Lower leg skin (tissue), 3 donors: Measurements from ENCODE around the gene PDSS1.

Experiments used
- CTCF ChIP-seq, 3 donors: fragments of 450-650 bp; IDR thresholded peaks; one replicate each; pipeline ENCODE4 v1.5.1; 2016; ENCODE audit warnings: antibody characterized with exemption in 3 of 3, mild to moderate bottlenecking in 3 of 3, moderate library complexity in 2 of 3
- POLR2A ChIP-seq, 2 donors: fragments of 450-650 bp; IDR thresholded peaks; one replicate each; pipeline ENCODE4 v1.6.1; 2016 to 2017; ENCODE audit warnings: antibody characterized with exemption in 2 of 2, mild to moderate bottlenecking in 1 of 2, moderate library complexity in 1 of 2

DNA sequence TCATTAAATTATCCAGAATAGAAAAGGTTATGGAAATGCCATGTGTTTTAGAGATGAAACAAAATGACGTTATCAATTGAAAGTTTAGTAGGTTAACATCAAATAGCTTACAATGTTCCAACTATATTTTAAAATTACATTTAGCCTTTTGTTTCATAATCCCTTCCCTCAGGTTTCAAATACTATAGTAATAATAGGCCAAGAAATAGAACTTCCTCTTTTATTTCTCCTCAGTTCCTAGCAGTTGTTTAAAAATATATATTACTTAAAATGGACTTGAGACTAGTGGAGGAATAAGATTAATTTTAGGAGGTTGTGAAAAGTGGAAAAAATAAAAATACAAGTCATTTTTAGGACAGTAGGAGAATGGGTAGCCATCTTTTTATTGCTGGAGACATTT, 16.4 kb upstream of the PDSS1 start:
- TF ChIP-seq CTCF (IDR thresholded peaks at IDR 0.05) = no peak
- TF ChIP-seq POLR2A (IDR thresholded peaks at IDR 0.05) = no peak
